ENCODE results near the gene CACNB3. TPM values are rescaled to one million over a fixed set of nuclear protein-coding genes. Genes with fewer than 3 reads are reported as not detected.

CACNB3 gene
- total RNA-seq, 2 donors from 2014 or later: 40.6 to 59.9 TPM

DNA sequence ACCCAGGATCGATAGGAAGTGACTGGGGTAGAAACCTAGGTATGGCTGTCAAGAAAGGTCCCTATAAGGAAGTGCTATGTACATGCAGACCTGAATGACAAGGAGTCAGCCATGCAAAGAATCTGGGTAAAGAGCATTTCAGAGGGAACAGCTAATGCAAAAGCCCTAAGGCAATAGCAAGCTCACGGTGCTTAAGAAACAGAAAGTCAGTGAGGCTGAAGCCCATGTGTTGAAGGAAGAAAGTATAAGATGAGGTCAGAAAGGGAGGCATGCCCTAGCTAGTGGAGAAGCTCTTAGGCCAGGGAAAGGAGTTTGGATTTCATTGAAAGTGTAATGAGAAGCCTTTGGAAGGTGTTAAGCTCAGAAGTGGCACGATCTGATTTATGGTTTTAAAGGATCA, 23.4 kb upstream of the CACNB3 start:
- no peaks in the 10 kb centered on the region for H3K27me3 ChIP-seq (ENCODE audit: control insufficient read depth, insufficient read depth, low read length, poor library complexity, severe bottlenecking)
- H3K4me1 Mint-ChIP-seq: peaks cover 13% of the 10 kb centered on the region
- peaks cover 4% of the 10 kb centered on the region for H3K27me3 Mint-ChIP-seq (ENCODE audit: insufficient read depth)
- WGBS, 2 experiments (ENCODE audit: insufficient coverage in 1 of 2, insufficient read length in 1 of 2): 74 to 93% methylated on average over 3 of the region's 3 CpGs
- H3K4me3 Mint-ChIP-seq: no peak overlapping the region
- no peak overlapping the region for H3K9ac ChIP-seq (ENCODE audit: extremely low read depth, low read length, poor library complexity, severe bottlenecking)
- no peaks in the 10 kb centered on the region for H3K4me1 ChIP-seq (ENCODE audit: control insufficient read depth, insufficient read depth, low read length)
- H3K27ac ChIP-seq (ENCODE audit: low read depth, low read length): no peak overlapping the region
- no peaks in the 10 kb centered on the region for H3K36me3 Mint-ChIP-seq (ENCODE audit: low read depth)
- no peaks in the 10 kb centered on the region for H3K9me3 Mint-ChIP-seq
- no peak for DNase-seq
- H3K9me3 ChIP-seq (ENCODE audit: control insufficient read depth, low read length): no peaks in the 10 kb centered on the region
- H3K27ac Mint-ChIP-seq: no peak overlapping the region
- no peaks in the 10 kb centered on the region for H3K36me3 ChIP-seq (ENCODE audit: control insufficient read depth, insufficient read depth, low read length)
- no peak overlapping the region for H3K4me3 ChIP-seq (ENCODE audit: low read length)
- no peak for TF ChIP-seq CTCF (conservative IDR thresholded peaks at IDR 0.05)

GRCh38 chr12:48795550-48796455, 22.5 kb upstream of the CACNB3 start:
- Histone ChIP-seq H3K4me3 (ENCODE audit: low read length) (no peak overlapping the region), H3K9me3 (ENCODE audit: control insufficient read depth, low read length) (no peaks in the 10 kb centered on the region), H3K9ac (ENCODE audit: extremely low read depth, low read length, poor library complexity, severe bottlenecking) (no peak overlapping the region), H3K36me3 (ENCODE audit: control insufficient read depth, insufficient read depth, low read length) (no peaks in the 10 kb centered on the region), H3K27me3 (ENCODE audit: control insufficient read depth, insufficient read depth, low read length, poor library complexity, severe bottlenecking) (no peaks in the 10 kb centered on the region), H3K4me1 (ENCODE audit: control insufficient read depth, insufficient read depth, low read length) (no peaks in the 10 kb centered on the region), H3K27ac (ENCODE audit: low read depth, low read length) (no peak overlapping the region)
- Mint-ChIP-seq H3K27ac (no peak overlapping the region), H3K4me1 (peaks cover 6% of the 10 kb centered on the region), H3K36me3 (ENCODE audit: low read depth) (no peaks in the 10 kb centered on the region), H3K27me3 (ENCODE audit: insufficient read depth) (peaks cover 4% of the 10 kb centered on the region), H3K4me3 (no peak overlapping the region), H3K9me3 (no peaks in the 10 kb centered on the region)
- TF ChIP-seq CTCF (conservative IDR thresholded peaks at IDR 0.05): peak; percentile 94
- peak; percentile 97 for DNase-seq
- WGBS, 2 experiments (ENCODE audit: insufficient coverage in 1 of 2, insufficient read length in 1 of 2): 31 to 32% methylated on average over 8 to 12 of the region's 12 CpGs

GRCh38 chr12:48796976-48797375, 21.3 kb upstream of the CACNB3 start:
- H3K27ac Mint-ChIP-seq: no peak overlapping the region
- H3K4me1 Mint-ChIP-seq: peaks cover 8% of the 10 kb centered on the region
- H3K36me3 Mint-ChIP-seq (ENCODE audit: low read depth): no peaks in the 10 kb centered on the region
- Histone ChIP-seq H3K9me3 (ENCODE audit: control insufficient read depth, low read length) (no peaks in the 10 kb centered on the region), H3K36me3 (ENCODE audit: control insufficient read depth, insufficient read depth, low read length) (no peaks in the 10 kb centered on the region), H3K27ac (ENCODE audit: low read depth, low read length) (no peak overlapping the region), H3K27me3 (ENCODE audit: control insufficient read depth, insufficient read depth, low read length, poor library complexity, severe bottlenecking) (no peaks in the 10 kb centered on the region), H3K4me1 (ENCODE audit: control insufficient read depth, insufficient read depth, low read length) (no peaks in the 10 kb centered on the region), H3K9ac (ENCODE audit: extremely low read depth, low read length, poor library complexity, severe bottlenecking) (no peak overlapping the region), H3K4me3 (ENCODE audit: low read length) (no peak overlapping the region)
- 78% methylated on average over 3 of the region's 3 CpGs for WGBS, 2 experiments (ENCODE audit: insufficient coverage in 1 of 2, insufficient read length in 1 of 2)
- peaks cover 6% of the 10 kb centered on the region for H3K27me3 Mint-ChIP-seq (ENCODE audit: insufficient read depth)
- no peak for TF ChIP-seq CTCF (conservative IDR thresholded peaks at IDR 0.05)
- no peak overlapping the region for H3K4me3 Mint-ChIP-seq
- no peaks in the 10 kb centered on the region for H3K9me3 Mint-ChIP-seq
- no peak for DNase-seq
